Middle frontal gyrus (tissue), 1 donor: ENCODE results near the gene TRIM71.
"Not testable (repeated sequence)": the region's sequence is repeated elsewhere in the genome, so short reads cannot be mapped to it uniquely, and the experiment has no call there.

Experiments used
- DNase-seq: peaks from one replicate; pipeline ENCODE4 v3.0.0-alpha.2; 2015; ENCODE audit warnings: low spot score; ENCODE audit errors: extremely low spot score

TRIM71 gene

GRCh38 chr3:32934150-32934742 is 116.4 kb downstream of the TRIM71 start:
- no peak for DNase-seq

- no peak for DNase-seq
Measured at GRCh38 chr3:32937331-32937730, 119.5 kb downstream of the TRIM71 start.

GRCh38 chr3:32939531-32940284 is 121.9 kb downstream of the TRIM71 start:
- not testable (repeated sequence) for DNase-seq

- no peak for DNase-seq
Measured at GRCh38 chr3:32940726-32941125, 122.9 kb downstream of the TRIM71 start.

GRCh38 chr3:32945136-32945535 is 127.3 kb downstream of the TRIM71 start:
- no peak for DNase-seq

- DNase-seq: not testable (repeated sequence)
Measured at GRCh38 chr3:32945598-32945997, 127.8 kb downstream of the TRIM71 start.

GRCh38 chr3:32946973-32947788 is 129.4 kb downstream of the TRIM71 start:
- no peak for DNase-seq
